Glutamatergic neuron (in vitro differentiated cells): ENCODE results near the gene SPTB. TPM values are rescaled to one million over a fixed set of nuclear protein-coding genes. Genes with fewer than 3 reads are reported as not detected.

Source experiments
- DNase-seq: peaks from one replicate; pipeline ENCODE4 v3.0.0; 2022
- H3K27ac Mint-ChIP-seq: one replicate; pipeline ENCODE4 v1.8.0; 2020; ENCODE audit warnings: mild to moderate bottlenecking, mixed read lengths, inconsistent platforms; ENCODE audit not compliant: unreplicated experiment
- H3K27me3 Mint-ChIP-seq: one replicate; pipeline ENCODE4 v1.8.0; 2020; ENCODE audit warnings: mild to moderate bottlenecking, moderate library complexity, mixed read lengths, inconsistent platforms; ENCODE audit not compliant: unreplicated experiment
- H3K36me3 Mint-ChIP-seq: one replicate; pipeline ENCODE4 v1.8.0; 2020; ENCODE audit warnings: mild to moderate bottlenecking, mixed read lengths, inconsistent platforms; ENCODE audit not compliant: unreplicated experiment
- H3K4me1 Mint-ChIP-seq: one replicate; pipeline ENCODE4 v1.8.0; 2020; ENCODE audit warnings: mild to moderate bottlenecking, low read depth, mixed read lengths, inconsistent platforms; ENCODE audit not compliant: unreplicated experiment
- H3K4me3 Mint-ChIP-seq: one replicate; pipeline ENCODE4 v1.8.0; 2020; ENCODE audit warnings: mild to moderate bottlenecking, mixed read lengths, inconsistent platforms; ENCODE audit not compliant: unreplicated experiment
- H3K9me3 Mint-ChIP-seq: one replicate; pipeline ENCODE4 v1.8.0; 2020; ENCODE audit warnings: mild to moderate bottlenecking, moderate library complexity, mixed read lengths, inconsistent platforms; ENCODE audit not compliant: unreplicated experiment
- CTCF ChIP-seq: fragments of 200-600 bp; sonication (generic); IDR thresholded peaks from one replicate; pipeline ENCODE4 v1.5.0; 2021; ENCODE audit not compliant: partially characterized antibody, unreplicated experiment
- total RNA-seq: library from RNA; stranded (reverse); fragmentation: NEBNext Ultra II Directional; extraction: Animal tissue kit (Norgen Biotek cat#: 25700); gene quantifications from one replicate; pipeline ENCODE4 v1.2.1, GENCODE V29; 2021; ENCODE audit not compliant: unreplicated experiment

Gene SPTB
- total RNA-seq, 1 donor from 2014 or later, result 1.9 TPM

- H3K36me3 Mint-ChIP-seq, result no peaks in the 10 kb centered on the region
- TF ChIP-seq CTCF, result no peak
- H3K27ac Mint-ChIP-seq, result peak overlapping the region; percentile 29
- DNase-seq, result no peak
- H3K9me3 Mint-ChIP-seq, result peaks cover 2% of the 10 kb centered on the region
- H3K4me3 Mint-ChIP-seq, result peak overlapping the region; percentile 65
- H3K27me3 Mint-ChIP-seq, result peaks cover 19% of the 10 kb centered on the region
- H3K4me1 Mint-ChIP-seq, result peaks cover 50% of the 10 kb centered on the region
Observed at GRCh38 chr14:64761441-64762043, 118.2 kb downstream of the SPTB start.

- Mint-ChIP-seq H3K9me3 (peaks cover 2% of the 10 kb centered on the region), H3K4me1 (peaks cover 50% of the 10 kb centered on the region), H3K27me3 (peaks cover 18% of the 10 kb centered on the region), H3K27ac (peak overlapping the region; percentile 29), H3K36me3 (no peaks in the 10 kb centered on the region), H3K4me3 (peak overlapping the region; percentile 23)
- no peak for TF ChIP-seq CTCF
- no peak for DNase-seq
Observed at GRCh38 chr14:64760916-64761315, 118.8 kb downstream of the SPTB start.

- Mint-ChIP-seq H3K4me3 (no peak overlapping the region), H3K27me3 (peaks cover 23% of the 10 kb centered on the region), H3K4me1 (peaks cover 50% of the 10 kb centered on the region), H3K36me3 (no peaks in the 10 kb centered on the region), H3K27ac (no peak overlapping the region), H3K9me3 (peaks cover 5% of the 10 kb centered on the region)
- DNase-seq, result peak; percentile 78
- peak; percentile 83 for TF ChIP-seq CTCF
Observed at GRCh38 chr14:64760146-64760755, 119.5 kb downstream of the SPTB start.

- peaks cover 5% of the 10 kb centered on the region for H3K9me3 Mint-ChIP-seq
- DNase-seq, result no peak
Observed at GRCh38 chr14:64759555-64759938, 120.2 kb downstream of the SPTB start.

More at GRCh38 chr14:64759555-64759938, 120.2 kb downstream of the SPTB start:
- peaks cover 48% of the 10 kb centered on the region for H3K4me1 Mint-ChIP-seq
- peaks cover 23% of the 10 kb centered on the region for H3K27me3 Mint-ChIP-seq
- no peaks in the 10 kb centered on the region for H3K36me3 Mint-ChIP-seq
- H3K4me3 Mint-ChIP-seq, result no peak overlapping the region
- H3K27ac Mint-ChIP-seq, result no peak overlapping the region
- TF ChIP-seq CTCF, result no peak
